ENCODE data around the gene GNAI1.

The GNAI1 gene

DNA sequence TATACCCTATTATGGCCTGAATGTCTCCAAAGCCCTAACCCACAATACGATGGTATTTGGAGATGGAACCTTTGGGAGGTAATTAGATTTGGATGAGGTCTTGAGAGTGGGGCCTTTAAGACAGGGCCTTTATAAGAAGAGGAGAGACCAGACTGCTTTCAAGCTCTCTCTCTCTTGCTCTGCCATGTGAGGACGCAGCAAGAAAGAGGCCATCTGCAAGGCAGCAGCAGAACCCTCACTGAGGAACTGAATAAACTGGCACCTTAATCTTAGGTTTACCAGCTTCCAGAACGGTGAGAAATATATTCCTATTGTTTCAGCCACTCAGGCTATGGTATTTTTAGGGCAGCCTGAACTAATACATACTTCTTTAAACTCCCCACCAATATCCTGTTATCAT, 2.0 kb upstream of the GNAI1 start:
- no peak for FAIRE-seq
- DNase-seq (ENCODE audit: low spot score), result no peak

GRCh38 chr7:80133361-80134114, 1.1 kb upstream of the GNAI1 start:
- FAIRE-seq (no peak), DNase-seq (ENCODE audit: low spot score) (no peak)

DNA sequence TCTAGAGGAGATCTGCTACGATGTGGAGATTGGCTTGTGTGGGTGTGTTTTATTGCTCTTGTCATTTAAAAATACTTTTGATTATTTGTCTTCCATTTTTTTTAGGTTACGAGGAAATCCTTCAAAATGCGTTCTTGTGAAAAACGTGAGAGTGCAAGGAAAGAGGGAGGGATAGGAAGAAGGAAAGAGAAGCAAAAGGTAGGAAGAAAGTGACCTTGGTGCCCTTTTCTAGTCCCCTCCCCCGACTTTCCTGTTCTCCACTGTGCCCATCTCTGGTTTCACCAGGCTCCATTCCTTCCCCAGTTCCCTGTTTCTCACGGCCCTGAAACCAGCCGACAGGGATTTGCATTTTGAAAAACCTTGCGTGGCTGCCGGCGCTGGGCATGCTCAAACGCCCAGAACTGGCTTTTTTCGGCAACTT, 506 bp upstream of the GNAI1 start:
- FAIRE-seq (no peak), DNase-seq (ENCODE audit: low spot score) (no peak)

- DNase-seq (ENCODE audit: low spot score) (peak; percentile 26), FAIRE-seq (no peak)
Measured at GRCh38 chr7:80135309-80136104, 876 bp downstream of the GNAI1 start.

DNA sequence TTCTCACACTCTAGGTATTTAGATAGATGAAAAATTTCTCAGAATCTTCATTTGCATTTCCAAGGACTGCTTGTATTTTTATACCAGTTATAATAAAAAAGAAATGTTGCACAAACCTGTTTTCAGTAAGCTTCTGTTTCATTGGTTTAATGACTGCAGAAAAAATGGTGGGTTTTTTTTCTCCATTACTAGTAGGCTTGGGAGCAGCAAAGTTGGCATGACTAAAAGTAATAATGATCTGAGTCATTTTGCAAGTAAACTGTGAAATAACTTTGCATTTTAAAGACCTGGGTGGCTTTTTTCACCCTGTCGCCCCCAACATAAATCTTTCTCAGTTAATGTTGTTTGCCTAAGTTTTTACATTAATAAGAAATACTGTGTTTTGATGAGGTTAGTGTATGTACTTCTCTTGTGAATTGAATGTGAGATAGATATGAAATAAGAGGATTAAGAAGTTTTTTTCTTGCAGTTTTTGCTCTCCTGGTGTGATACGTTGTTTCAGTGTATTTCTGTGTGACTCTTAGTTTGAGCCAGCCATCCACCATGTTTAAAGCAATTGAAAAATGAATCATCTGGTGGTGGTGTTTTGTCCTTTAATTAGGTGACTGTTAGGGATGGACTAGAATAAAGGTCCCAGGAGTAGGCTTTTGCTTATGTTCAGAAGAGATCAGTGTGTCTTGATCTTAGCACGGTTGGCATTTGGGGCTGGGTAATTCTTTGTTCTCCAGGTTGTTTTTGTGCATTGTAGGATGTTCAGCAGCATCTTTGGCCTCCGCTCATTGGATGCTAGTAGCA, 1.8 kb downstream of the GNAI1 start:
- FAIRE-seq, result peak; percentile 81
- DNase-seq (ENCODE audit: low spot score), result no peak

- FAIRE-seq (no peak), DNase-seq (ENCODE audit: low spot score) (no peak)
Measured at GRCh38 chr7:80137410-80137809, 2.8 kb downstream of the GNAI1 start.

DNA sequence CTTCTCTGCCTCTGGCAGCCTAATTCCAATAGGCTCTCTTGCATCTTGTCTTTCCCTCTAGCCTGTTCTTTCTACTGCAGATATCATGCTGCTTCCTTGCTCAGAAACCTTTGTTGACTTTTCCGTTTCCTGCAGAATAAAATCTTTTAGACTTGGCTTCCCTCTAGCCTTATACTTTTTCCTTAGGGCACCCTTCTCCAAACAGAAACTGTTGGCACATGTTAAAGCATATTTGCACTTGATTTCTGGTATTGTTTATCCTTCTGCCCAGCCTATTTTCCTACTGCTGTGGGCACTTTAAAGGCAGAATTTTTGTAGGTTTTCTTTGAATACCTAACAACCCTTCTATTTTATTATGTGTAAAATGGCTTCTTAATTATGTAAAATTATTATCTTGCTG, 4.6 kb downstream of the GNAI1 start:
- FAIRE-seq, result no peak
- DNase-seq (ENCODE audit: low spot score), result no peak

DNA sequence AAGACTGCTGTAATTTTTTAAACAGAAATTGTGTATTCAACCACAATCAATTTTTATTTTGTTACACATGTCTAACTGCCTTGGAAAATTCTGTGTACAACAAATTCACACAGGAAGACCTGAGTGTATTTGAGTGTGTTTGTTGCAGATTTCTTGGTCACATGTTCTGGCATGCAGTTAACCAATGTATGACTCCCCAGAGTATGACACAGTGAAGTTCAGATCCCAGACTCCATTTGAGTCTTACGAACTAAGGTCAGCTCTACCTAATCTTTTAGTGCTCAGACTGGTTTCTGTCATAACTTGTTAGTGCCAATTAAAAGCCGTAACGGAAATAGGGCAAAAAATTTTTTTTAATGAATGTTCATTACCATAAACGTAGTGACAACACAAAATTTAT, 5.8 kb downstream of the GNAI1 start:
- FAIRE-seq (no peak), DNase-seq (ENCODE audit: low spot score) (no peak)

DNA sequence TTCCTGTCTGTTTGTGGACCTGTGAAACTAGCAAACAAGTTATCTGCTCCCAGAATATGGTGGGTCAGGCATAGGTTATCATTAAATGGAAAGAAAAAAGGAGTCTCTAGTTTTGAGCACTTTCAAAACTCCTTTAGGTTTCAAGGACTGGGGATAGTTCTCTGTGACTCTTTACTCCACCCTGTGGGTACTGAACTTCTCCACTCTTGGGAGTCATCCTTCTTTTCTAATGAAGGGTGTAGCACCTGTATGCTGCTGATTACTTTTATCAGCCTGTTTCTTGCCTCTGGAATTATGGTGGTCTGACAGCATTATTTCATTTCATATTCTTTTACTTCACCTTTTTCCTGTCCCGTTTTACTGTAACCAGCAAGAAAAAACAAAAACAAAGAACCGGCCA, 6.7 kb downstream of the GNAI1 start:
- no peak for DNase-seq (ENCODE audit: low spot score)
- FAIRE-seq, result no peak

- no peak for FAIRE-seq
- DNase-seq (ENCODE audit: low spot score), result no peak
Measured at GRCh38 chr7:80142853-80143580, 8.4 kb downstream of the GNAI1 start.

DNA sequence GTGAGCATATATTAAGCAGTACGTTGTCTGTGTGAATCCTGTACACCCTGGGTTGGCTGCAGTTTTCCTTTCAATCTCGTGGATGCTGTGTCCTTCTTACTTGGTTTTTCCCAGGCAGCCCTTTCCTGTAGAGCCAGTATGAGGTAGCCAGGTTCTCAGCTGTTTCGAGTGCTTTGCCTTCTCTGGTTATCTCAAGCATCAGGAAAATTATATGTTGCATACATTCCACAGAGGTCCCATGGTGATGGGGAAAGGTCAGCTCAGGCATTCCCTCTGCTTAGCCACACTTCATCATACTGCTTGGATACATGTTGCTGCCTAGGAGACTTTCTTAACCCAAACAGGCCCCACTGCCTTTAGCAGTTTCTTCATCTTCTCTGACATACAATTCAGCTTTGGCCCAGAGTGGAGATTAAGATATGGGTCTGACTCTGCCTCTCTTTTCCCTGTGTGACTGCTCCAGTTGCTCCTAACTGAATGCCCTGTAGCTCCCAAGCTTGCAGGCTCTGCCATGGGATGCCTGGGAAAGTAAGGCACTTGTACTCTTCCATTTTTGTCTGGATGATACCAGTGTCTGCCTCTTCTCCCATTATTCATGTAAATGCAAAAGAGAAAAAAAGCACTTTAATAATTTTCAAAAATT, 11.3 kb downstream of the GNAI1 start:
- FAIRE-seq (peak; percentile 32), DNase-seq (ENCODE audit: low spot score) (peak; percentile 70)

GRCh38 chr7:80146545-80147182, 12.0 kb downstream of the GNAI1 start:
- FAIRE-seq (peak; percentile 5), DNase-seq (ENCODE audit: low spot score) (no peak)

GRCh38 chr7:80147543-80148391, 13.1 kb downstream of the GNAI1 start:
- DNase-seq (ENCODE audit: low spot score) (no peak), FAIRE-seq (no peak)

- DNase-seq (ENCODE audit: low spot score), result no peak
- FAIRE-seq, result no peak
Measured at GRCh38 chr7:80150611-80151273, 16.1 kb downstream of the GNAI1 start.

GRCh38 chr7:80151274-80151665, 16.6 kb downstream of the GNAI1 start:
- FAIRE-seq (peak; percentile 76), DNase-seq (ENCODE audit: low spot score) (no peak)

- FAIRE-seq (no peak), DNase-seq (ENCODE audit: low spot score) (no peak)
Measured at GRCh38 chr7:80153446-80153845, 18.8 kb downstream of the GNAI1 start.

GRCh38 chr7:80154656-80155333, 20.2 kb downstream of the GNAI1 start:
- no peak for DNase-seq (ENCODE audit: low spot score)
- FAIRE-seq, result peak; percentile 74

GRCh38 chr7:80155374-80155773, 20.7 kb downstream of the GNAI1 start:
- DNase-seq (ENCODE audit: low spot score) (no peak), FAIRE-seq (no peak)

All from RCC 7860 (cell line).